Memory B cell (primary cell): ENCODE measurements around the gene ASCC3.

Experiments used
- ATAC-seq: fragments of 150-1000 bp; cut with Tn5 transposase; 2 replicates; pipeline ENCODE4 v1.10.0; 2021; ENCODE audit warnings: low read depth, mild to moderate bottlenecking, moderate library complexity
- DNase-seq, 2 donors: peaks; one replicate each; pipeline ENCODE4 v3.0.0; 2022; ENCODE audit warnings: low spot score in 2 of 2
- H3K27ac Mint-ChIP-seq: one replicate; pipeline ENCODE4 v1.8.0; 2022; ENCODE audit warnings: mild to moderate bottlenecking, moderate library complexity, mixed read lengths
- H3K27me3 Mint-ChIP-seq: one replicate; pipeline ENCODE4 v1.8.0; 2022; ENCODE audit warnings: mixed read lengths
- H3K36me3 Mint-ChIP-seq: one replicate; pipeline ENCODE4 v1.8.0; 2022; ENCODE audit warnings: mild to moderate bottlenecking, mixed read lengths
- H3K4me1 Mint-ChIP-seq: one replicate; pipeline ENCODE4 v1.8.0; 2022; ENCODE audit warnings: mixed read lengths
- H3K4me3 Mint-ChIP-seq: one replicate; pipeline ENCODE4 v1.8.0; 2022; ENCODE audit warnings: mild to moderate bottlenecking, moderate library complexity, mixed read lengths
- H3K9me3 Mint-ChIP-seq: one replicate; pipeline ENCODE4 v1.8.0; 2022; ENCODE audit warnings: mixed read lengths

The ASCC3 gene, protein sequence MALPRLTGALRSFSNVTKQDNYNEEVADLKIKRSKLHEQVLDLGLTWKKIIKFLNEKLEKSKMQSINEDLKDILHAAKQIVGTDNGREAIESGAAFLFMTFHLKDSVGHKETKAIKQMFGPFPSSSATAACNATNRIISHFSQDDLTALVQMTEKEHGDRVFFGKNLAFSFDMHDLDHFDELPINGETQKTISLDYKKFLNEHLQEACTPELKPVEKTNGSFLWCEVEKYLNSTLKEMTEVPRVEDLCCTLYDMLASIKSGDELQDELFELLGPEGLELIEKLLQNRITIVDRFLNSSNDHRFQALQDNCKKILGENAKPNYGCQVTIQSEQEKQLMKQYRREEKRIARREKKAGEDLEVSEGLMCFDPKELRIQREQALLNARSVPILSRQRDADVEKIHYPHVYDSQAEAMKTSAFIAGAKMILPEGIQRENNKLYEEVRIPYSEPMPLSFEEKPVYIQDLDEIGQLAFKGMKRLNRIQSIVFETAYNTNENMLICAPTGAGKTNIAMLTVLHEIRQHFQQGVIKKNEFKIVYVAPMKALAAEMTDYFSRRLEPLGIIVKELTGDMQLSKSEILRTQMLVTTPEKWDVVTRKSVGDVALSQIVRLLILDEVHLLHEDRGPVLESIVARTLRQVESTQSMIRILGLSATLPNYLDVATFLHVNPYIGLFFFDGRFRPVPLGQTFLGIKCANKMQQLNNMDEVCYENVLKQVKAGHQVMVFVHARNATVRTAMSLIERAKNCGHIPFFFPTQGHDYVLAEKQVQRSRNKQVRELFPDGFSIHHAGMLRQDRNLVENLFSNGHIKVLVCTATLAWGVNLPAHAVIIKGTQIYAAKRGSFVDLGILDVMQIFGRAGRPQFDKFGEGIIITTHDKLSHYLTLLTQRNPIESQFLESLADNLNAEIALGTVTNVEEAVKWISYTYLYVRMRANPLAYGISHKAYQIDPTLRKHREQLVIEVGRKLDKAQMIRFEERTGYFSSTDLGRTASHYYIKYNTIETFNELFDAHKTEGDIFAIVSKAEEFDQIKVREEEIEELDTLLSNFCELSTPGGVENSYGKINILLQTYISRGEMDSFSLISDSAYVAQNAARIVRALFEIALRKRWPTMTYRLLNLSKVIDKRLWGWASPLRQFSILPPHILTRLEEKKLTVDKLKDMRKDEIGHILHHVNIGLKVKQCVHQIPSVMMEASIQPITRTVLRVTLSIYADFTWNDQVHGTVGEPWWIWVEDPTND (N-terminal part only)

GRCh38 chr6:100880853-100881706 lies at the start of gene ASCC3:
TSS of gene ASCC3 (minus strand) at chr6:100881329. CDS start at chr6:100867997, 13,332 bp downstream.
- ATAC-seq (peak; percentile 95), DNase-seq (peak; percentile 74 to 81)
- H3K9me3 Mint-ChIP-seq: no peaks in the 10 kb centered on the region
- H3K4me1 Mint-ChIP-seq: peaks cover 16% of the 10 kb centered on the region
- no peaks in the 10 kb centered on the region for H3K27me3 Mint-ChIP-seq
- H3K36me3 Mint-ChIP-seq: no peaks in the 10 kb centered on the region
- peak within 1 kb of the TSS; percentile 98 for H3K27ac Mint-ChIP-seq
- H3K4me3 Mint-ChIP-seq: peak within 1 kb of the TSS; percentile 100

DNA sequence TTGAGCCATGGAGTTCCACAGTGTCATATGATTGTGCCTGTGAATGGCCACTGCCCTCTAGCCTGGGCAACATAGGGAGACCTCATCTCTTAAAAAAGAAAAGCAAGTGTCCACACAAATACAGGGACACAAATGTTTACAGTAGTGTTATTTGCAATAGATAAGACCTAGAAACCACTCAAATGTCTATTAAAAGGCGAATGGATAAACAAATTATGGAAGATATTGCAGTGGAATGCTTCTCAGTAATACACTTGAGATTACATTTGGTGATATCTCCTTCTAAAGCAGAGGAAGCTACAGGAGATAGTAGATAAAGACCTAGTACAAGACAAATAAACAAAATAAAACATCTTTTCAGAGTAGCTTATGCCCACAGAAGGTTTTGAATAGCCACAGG lies 44.6 kb upstream of the ASCC3 start:
- no peak overlapping the region for H3K27ac Mint-ChIP-seq
- no peak for DNase-seq
- ATAC-seq: no peak
- no peaks in the 10 kb centered on the region for H3K9me3 Mint-ChIP-seq
- H3K27me3 Mint-ChIP-seq: no peaks in the 10 kb centered on the region
- no peaks in the 10 kb centered on the region for H3K4me1 Mint-ChIP-seq
- no peaks in the 10 kb centered on the region for H3K36me3 Mint-ChIP-seq
- H3K4me3 Mint-ChIP-seq: no peak overlapping the region

- Mint-ChIP-seq H3K36me3 (no peaks in the 10 kb centered on the region), H3K4me1 (no peaks in the 10 kb centered on the region), H3K27ac (no peak overlapping the region), H3K27me3 (no peaks in the 10 kb centered on the region), H3K9me3 (no peaks in the 10 kb centered on the region), H3K4me3 (no peak overlapping the region)
- ATAC-seq (no peak), DNase-seq (no peak)
Observed at GRCh38 chr6:100924534-100925227, 43.6 kb upstream of the ASCC3 start.

DNA sequence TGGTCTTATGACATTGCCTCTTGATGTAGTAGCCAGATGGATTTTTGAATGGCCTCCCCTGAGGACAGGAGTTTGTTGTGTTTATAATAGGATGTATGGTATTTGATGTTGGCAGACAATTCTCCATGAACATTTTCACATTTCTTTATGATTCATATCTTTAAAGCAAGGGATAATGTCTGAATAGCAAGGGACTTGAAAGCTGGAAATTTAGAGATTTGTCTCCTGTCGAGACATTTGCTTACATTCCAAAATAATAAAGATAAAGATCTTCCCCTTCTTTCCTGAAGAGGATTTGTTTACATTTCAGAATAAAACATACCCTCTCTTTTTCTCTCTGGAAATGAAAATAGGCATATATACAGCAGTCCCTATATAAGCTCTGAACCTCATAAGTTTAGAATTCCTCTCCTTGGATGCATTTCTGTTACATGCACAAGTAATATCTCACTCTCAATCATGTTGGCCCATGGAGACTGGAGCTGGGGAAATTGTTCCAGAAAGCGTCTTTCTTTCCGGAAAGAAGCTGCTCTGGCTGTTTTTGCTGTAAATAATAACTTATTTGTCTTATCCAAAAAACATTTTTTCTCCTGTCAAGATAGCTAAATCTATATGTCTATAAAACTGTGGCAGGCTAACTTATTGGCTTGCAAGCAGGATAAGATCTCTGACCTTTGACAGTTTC lies 42.5 kb upstream of the ASCC3 start:
- H3K9me3 Mint-ChIP-seq: no peaks in the 10 kb centered on the region
- DNase-seq (no peak), ATAC-seq (no peak)
- no peaks in the 10 kb centered on the region for H3K36me3 Mint-ChIP-seq
- H3K4me3 Mint-ChIP-seq: no peak overlapping the region
- H3K27me3 Mint-ChIP-seq: no peaks in the 10 kb centered on the region
- H3K4me1 Mint-ChIP-seq: no peaks in the 10 kb centered on the region
- H3K27ac Mint-ChIP-seq: no peak overlapping the region

DNA sequence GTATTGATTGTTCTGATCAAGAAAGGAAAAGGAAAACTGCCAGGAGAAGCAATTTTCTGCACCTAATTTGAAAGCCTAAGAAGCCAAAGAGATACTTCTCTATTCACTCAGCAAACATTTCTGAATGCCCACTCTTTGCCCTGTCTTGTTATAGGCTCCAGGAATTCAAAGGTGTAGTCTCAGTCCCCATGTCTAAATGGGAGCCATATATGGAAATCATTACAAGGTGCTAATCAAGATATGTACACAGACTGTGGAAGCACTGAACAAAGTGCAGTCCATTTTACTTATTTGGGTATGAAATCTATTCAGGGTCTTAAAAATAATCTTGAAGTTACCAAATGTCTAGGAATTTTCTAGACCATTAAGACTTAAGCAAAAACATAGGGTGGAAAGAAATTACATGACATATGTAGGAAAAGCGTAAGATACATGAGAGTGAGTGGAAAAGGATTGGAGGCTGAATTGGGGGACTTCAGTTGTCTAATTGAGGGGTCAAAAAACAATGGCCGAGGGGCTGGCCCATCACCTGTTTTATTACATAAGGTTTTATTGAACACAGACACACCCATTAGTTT lies 39.0 kb upstream of the ASCC3 start:
- no peak for ATAC-seq
- no peaks in the 10 kb centered on the region for H3K27me3 Mint-ChIP-seq

DNA sequence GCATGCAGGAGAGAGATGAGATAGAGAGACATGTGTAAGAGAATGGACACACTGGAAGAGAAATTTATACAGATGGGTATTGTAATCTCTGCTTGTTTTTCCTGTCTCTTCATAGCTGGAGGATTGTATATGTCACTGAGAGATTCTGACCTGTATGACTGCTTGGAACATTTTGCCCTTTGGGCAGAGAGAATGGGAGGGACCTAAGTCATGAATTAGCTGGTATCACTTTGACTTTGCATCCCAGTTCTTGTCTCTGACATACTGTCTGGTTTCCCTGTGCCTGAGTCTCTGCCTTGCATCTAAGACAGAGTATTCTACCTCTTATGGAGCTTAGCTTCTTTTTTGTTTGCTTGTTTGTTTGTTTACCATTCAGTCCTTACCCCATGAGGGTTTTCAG lies 37.0 kb upstream of the ASCC3 start:
- H3K4me3 Mint-ChIP-seq: no peak overlapping the region
- H3K4me1 Mint-ChIP-seq: no peaks in the 10 kb centered on the region
- H3K9me3 Mint-ChIP-seq: no peaks in the 10 kb centered on the region
- DNase-seq (no peak), ATAC-seq (no peak)
- no peak overlapping the region for H3K27ac Mint-ChIP-seq
- H3K27me3 Mint-ChIP-seq: peaks cover 5% of the 10 kb centered on the region
- H3K36me3 Mint-ChIP-seq: no peaks in the 10 kb centered on the region

More for the DNA sequence above, 39.0 kb upstream of the ASCC3 start:
- no peaks in the 10 kb centered on the region for H3K9me3 Mint-ChIP-seq
- H3K4me3 Mint-ChIP-seq: no peak overlapping the region
- no peaks in the 10 kb centered on the region for H3K4me1 Mint-ChIP-seq
- H3K27ac Mint-ChIP-seq: no peak overlapping the region
- no peak for DNase-seq
- no peaks in the 10 kb centered on the region for H3K36me3 Mint-ChIP-seq

DNA sequence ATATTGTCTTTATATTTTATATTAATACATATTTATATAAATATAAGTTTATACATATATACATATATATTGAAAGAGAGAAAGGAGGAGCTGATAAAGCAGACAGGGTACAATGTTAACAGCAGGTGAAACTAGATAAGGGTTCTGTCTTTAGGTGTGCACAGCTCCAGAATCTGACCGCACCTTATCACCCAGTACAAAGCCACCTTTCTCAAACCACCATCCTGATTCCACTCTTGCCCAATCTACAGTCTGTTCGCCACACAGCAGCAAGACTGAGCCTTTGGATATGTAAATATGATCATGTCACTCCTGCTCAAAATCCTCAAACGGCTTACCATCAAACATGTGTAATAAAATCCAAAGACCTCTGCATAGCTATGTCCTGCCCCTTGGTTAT lies 34.7 kb upstream of the ASCC3 start:
- Mint-ChIP-seq H3K4me3 (no peak overlapping the region), H3K27me3 (peaks cover 5% of the 10 kb centered on the region)

GRCh38 chr6:100913400-100914276 lies 32.5 kb upstream of the ASCC3 start:
- no peak for DNase-seq
- H3K27ac Mint-ChIP-seq: no peak overlapping the region
- no peaks in the 10 kb centered on the region for H3K9me3 Mint-ChIP-seq
- ATAC-seq: peak; percentile 27
- no peaks in the 10 kb centered on the region for H3K36me3 Mint-ChIP-seq
- peaks cover 5% of the 10 kb centered on the region for H3K27me3 Mint-ChIP-seq
- H3K4me1 Mint-ChIP-seq: no peaks in the 10 kb centered on the region
- peak overlapping the region; percentile 21 for H3K4me3 Mint-ChIP-seq

More for the DNA sequence above, 34.7 kb upstream of the ASCC3 start:
- H3K4me1 Mint-ChIP-seq: no peaks in the 10 kb centered on the region
- H3K27ac Mint-ChIP-seq: no peak overlapping the region
- ATAC-seq: no peak
- no peak for DNase-seq
- H3K36me3 Mint-ChIP-seq: no peaks in the 10 kb centered on the region
- H3K9me3 Mint-ChIP-seq: no peaks in the 10 kb centered on the region

DNA sequence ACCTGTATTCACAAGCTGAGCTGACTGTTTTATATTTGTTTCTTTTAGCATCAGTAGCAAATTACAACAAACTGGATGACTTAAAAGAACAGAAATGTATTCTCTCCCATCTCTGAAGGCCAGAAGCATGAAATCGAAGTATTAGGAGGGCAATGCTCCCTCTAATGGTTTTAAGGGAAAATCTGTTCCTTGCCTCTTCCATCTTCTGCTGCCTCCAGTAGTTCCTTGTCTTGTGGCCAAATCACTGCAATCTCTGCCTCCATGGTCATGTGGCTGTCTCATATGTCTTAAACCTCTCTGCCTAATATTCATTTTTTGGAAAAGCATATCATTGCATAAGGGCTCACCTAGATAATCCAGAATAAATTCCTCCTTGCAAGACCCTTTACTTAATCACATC lies 25.2 kb upstream of the ASCC3 start:
- Mint-ChIP-seq H3K9me3 (no peaks in the 10 kb centered on the region), H3K4me1 (no peaks in the 10 kb centered on the region), H3K27me3 (no peaks in the 10 kb centered on the region), H3K36me3 (no peaks in the 10 kb centered on the region), H3K4me3 (no peak overlapping the region), H3K27ac (no peak overlapping the region)
- ATAC-seq (no peak), DNase-seq (no peak)

- Mint-ChIP-seq H3K27me3 (no peaks in the 10 kb centered on the region), H3K27ac (no peak overlapping the region), H3K9me3 (no peaks in the 10 kb centered on the region), H3K36me3 (no peaks in the 10 kb centered on the region), H3K4me3 (no peak overlapping the region), H3K4me1 (no peaks in the 10 kb centered on the region)
- ATAC-seq (no peak), DNase-seq (no peak)
Observed at GRCh38 chr6:100905067-100905466, 23.9 kb upstream of the ASCC3 start.

DNA sequence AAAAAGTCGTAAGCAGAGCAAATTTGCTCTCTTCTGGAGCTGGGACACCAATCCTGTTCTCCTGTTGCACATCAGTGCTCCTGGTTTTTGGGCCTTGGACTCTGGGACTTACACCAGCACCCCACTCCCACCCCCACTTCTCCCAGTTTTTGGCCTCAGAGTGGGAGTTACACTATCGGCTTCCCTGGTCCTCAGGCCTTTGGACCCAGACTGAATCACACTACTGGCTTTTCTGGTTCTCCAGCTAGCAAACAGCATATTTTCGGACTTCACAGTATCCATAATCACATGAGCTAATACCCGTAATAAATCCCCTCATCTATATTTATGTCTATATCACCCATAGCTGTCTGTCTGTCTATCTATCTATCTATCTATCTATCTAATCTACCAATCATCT lies 23.2 kb upstream of the ASCC3 start:
- ATAC-seq: no peak
- Mint-ChIP-seq H3K9me3 (no peaks in the 10 kb centered on the region), H3K36me3 (no peaks in the 10 kb centered on the region)

More for the DNA sequence above, 23.2 kb upstream of the ASCC3 start:
- no peaks in the 10 kb centered on the region for H3K27me3 Mint-ChIP-seq
- H3K4me1 Mint-ChIP-seq: no peaks in the 10 kb centered on the region
- H3K27ac Mint-ChIP-seq: no peak overlapping the region
- DNase-seq: no peak
- no peak overlapping the region for H3K4me3 Mint-ChIP-seq
